ENCODE data around the gene NGF. TPM values are rescaled to one million over a fixed set of nuclear protein-coding genes. Genes with fewer than 3 reads are reported as not detected.

Gene NGF
- total and polyA plus RNA-seq, 2 of the 8 experiments (the other 6 are each of a cell fraction or from before 2014, with no cell fraction given), result 1.6 TPM; not detected in 1

DNA sequence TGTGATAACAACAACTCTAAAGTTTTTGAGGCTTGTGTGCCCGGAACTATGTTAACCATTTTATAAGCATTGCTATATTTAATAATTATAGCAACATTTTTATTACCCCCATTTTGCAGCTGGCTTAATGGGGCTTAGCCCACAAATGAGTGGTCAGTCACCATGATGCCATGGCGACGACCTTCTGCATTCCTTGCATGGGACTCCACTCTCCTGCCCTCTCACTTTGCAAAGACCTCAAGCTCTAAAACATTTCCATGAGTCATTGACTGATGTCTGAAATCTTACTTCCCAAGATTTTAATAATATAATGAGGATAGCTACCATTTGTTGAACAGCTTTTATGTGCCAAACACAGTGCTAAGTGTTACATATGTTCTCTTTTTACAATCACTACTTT, 15.4 kb downstream of the NGF start:
- FAIRE-seq, result no peak
- no peaks in the 10 kb centered on the region for H3K79me2 ChIP-seq (ENCODE audit: control insufficient read depth in 1 of 2, insufficient read depth in 2 of 2, low read length in 2 of 2)
- H3K27me3 ChIP-seq (replicated peaks in 1 of 4; ENCODE audit: control insufficient read depth in 3 of 4, extremely low read depth in 1 of 4, insufficient read depth in 3 of 4, low read length in 3 of 4), result no peaks in the 10 kb centered on the region; a peak in 2 of 7 replicates

More for the DNA sequence above, 15.4 kb downstream of the NGF start:
- no peaks in the 10 kb centered on the region for H3K79me1 ChIP-seq (ENCODE audit: low read depth, low read length)
- no peak overlapping the region for H3K14ac ChIP-seq (ENCODE audit: insufficient read length)
- H3K27ac ChIP-seq (ENCODE audit: low read depth, low read length), result no peak overlapping the region
- WGBS, 2 experiments (ENCODE audit: extremely low coverage in 1 of 2, insufficient coverage in 1 of 2, insufficient read length in 1 of 2, insufficient replicate concordance in 2 of 2, low coverage in 1 of 2, low lambda C conversion rate in 2 of 2, missing lambda C conversion rate in 1 of 2), result 94% methylated on average over 3 of the region's 3 CpGs; no CpG with 5 or more reads in 1 of the 2 experiments
- no peak overlapping the region for H4K8ac ChIP-seq (ENCODE audit: extremely low read depth, insufficient read depth, low read length)
- no peaks in the 10 kb centered on the region for H3K36me3 ChIP-seq (ENCODE audit: control insufficient read depth in 2 of 4, insufficient read depth in 4 of 4, low read length in 3 of 4)
- CTCF ChIA-PET (ENCODE audit: partially characterized antibody), result interaction anchor here (0.8 to 1.4 kb wide), 5 partner anchors 10 to 394 kb away, joined by 3 to 4 read pairs (median 3); no protein-coding TSS in a partner anchor
- H2BK5ac ChIP-seq (ENCODE audit: low read depth, low read length), result no peak overlapping the region
- H3K4me2 ChIP-seq (ENCODE audit: insufficient read depth in 1 of 2, low read depth in 2 of 2, low read length in 2 of 2), result no peak overlapping the region
- H3K18ac ChIP-seq (ENCODE audit: extremely low read depth, low read length), result no peak overlapping the region
- no peak for DNase-seq (ENCODE audit: low read depth in 1 of 2, low spot score in 2 of 2)
- no peak overlapping the region for H3K4ac ChIP-seq (replicated peaks; ENCODE audit: insufficient read length, low read depth, low read length)
- H3K4me3 ChIP-seq (ENCODE audit: extremely low read depth in 1 of 4, insufficient read depth in 2 of 4, low read depth in 3 of 4, low read length in 4 of 4), result no peak overlapping the region
- no peaks in the 10 kb centered on the region for H4K20me1 ChIP-seq (replicated peaks in 1 of 2; ENCODE audit: control insufficient read depth in 1 of 2, insufficient read depth in 2 of 2, low read length in 2 of 2)
- POLR2A ChIA-PET (ENCODE audit: partially characterized antibody), result interaction anchor here (1.3 kb wide), 1 partner anchor 16 kb away, joined by 4 read pairs; the partner anchor contains the start of gene NGF
- H3K4me1 ChIP-seq (replicated peaks in 1 of 4; ENCODE audit: control insufficient read depth in 3 of 4, insufficient read depth in 4 of 4, low read length in 3 of 4), result no peaks in the 10 kb centered on the region
- H3K23ac ChIP-seq (ENCODE audit: insufficient read length), result no peak overlapping the region
- H2BK15ac ChIP-seq (ENCODE audit: low read length), result no peak overlapping the region
- H2BK12ac ChIP-seq (ENCODE audit: low read depth, low read length), result no peak overlapping the region
- no peak overlapping the region for H2BK120ac ChIP-seq (replicated peaks; ENCODE audit: low read depth, low read length)
- no peak overlapping the region for H4K91ac ChIP-seq (replicated peaks; ENCODE audit: insufficient read length, low read length)
- no peak overlapping the region for H2AK5ac ChIP-seq (ENCODE audit: low read depth, low read length)
- TF ChIP-seq RNF2 (IDR thresholded peaks at IDR 0.05; ENCODE audit: borderline replicate concordance, low read depth, low read length, missing control alignments, poor library complexity, severe bottlenecking) (no peak), EGR1 (IDR thresholded peaks at IDR 0.05; ENCODE audit: borderline replicate concordance, low read depth, low read length) (no peak), EZH2 (IDR thresholded peaks at IDR 0.05; ENCODE audit: low read depth, low read length, severe bottlenecking) (no peak)
- TF ChIP-seq, protein P1, sequence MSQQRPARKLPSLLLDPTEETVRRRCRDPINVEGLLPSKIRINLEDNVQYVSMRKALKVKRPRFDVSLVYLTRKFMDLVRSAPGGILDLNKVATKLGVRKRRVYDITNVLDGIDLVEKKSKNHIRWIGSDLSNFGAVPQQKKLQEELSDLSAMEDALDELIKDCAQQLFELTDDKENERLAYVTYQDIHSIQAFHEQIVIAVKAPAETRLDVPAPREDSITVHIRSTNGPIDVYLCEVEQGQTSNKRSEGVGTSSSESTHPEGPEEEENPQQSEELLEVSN (IDR thresholded peaks at IDR 0.05), result no peak
- no peaks in the 10 kb centered on the region for H3K9me3 ChIP-seq (ENCODE audit: insufficient read depth in 2 of 2, low read depth in 1 of 2, low read length in 1 of 2)
- H3K23me2 ChIP-seq (ENCODE audit: low read depth, low read length), result no peaks in the 10 kb centered on the region
- no peak overlapping the region for H3K56ac ChIP-seq (replicated peaks; ENCODE audit: insufficient read length, low read depth, low read length)
- H2AFZ ChIP-seq (ENCODE audit: low read length), result no peak overlapping the region
- H3K9ac ChIP-seq (replicated peaks in 1 of 4; ENCODE audit: extremely low read depth in 1 of 4, low read depth in 3 of 4, low read length in 3 of 4), result no peak overlapping the region
- no peak overlapping the region for H4K5ac ChIP-seq (ENCODE audit: insufficient read length, low read depth, low read length)
- no peak overlapping the region for H2BK20ac ChIP-seq (ENCODE audit: low read length)

All from H1 (cell line).